Measurements from ENCODE around the gene OTUD1.

Gene OTUD1

DNA sequence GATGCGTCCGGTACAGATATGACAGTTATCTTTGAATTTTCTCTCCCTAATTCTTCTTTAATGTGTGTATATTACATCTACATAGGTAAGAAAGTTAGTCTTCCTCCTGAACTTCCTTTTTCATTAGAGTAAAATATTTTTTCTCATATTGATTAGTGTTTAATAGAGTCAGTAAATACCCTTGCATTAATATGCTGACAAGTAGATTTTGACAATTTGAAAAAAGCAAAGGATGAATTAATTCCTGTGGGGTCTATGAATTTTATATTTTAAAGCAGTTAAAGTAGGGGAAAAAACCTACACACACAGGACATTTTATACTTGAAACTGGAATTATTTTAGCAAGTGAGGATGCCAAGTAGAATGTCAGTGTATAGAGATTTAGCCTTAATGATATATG lies 9.4 kb downstream of the OTUD1 start:
- DNase-seq (ENCODE audit: low read depth): no peak
- H3K4me3 ChIP-seq (ENCODE audit: low read depth, low read length): no peak overlapping the region
- TF ChIP-seq, protein P1, sequence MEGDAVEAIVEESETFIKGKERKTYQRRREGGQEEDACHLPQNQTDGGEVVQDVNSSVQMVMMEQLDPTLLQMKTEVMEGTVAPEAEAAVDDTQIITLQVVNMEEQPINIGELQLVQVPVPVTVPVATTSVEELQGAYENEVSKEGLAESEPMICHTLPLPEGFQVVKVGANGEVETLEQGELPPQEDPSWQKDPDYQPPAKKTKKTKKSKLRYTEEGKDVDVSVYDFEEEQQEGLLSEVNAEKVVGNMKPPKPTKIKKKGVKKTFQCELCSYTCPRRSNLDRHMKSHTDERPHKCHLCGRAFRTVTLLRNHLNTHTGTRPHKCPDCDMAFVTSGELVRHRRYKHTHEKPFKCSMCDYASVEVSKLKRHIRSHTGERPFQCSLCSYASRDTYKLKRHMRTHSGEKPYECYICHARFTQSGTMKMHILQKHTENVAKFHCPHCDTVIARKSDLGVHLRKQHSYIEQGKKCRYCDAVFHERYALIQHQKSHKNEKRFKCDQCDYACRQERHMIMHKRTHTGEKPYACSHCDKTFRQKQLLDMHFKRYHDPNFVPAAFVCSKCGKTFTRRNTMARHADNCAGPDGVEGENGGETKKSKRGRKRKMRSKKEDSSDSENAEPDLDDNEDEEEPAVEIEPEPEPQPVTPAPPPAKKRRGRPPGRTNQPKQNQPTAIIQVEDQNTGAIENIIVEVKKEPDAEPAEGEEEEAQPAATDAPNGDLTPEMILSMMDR (conservative IDR thresholded peaks at IDR 0.05; ENCODE audit: low read depth, low read length): no peak

DNA sequence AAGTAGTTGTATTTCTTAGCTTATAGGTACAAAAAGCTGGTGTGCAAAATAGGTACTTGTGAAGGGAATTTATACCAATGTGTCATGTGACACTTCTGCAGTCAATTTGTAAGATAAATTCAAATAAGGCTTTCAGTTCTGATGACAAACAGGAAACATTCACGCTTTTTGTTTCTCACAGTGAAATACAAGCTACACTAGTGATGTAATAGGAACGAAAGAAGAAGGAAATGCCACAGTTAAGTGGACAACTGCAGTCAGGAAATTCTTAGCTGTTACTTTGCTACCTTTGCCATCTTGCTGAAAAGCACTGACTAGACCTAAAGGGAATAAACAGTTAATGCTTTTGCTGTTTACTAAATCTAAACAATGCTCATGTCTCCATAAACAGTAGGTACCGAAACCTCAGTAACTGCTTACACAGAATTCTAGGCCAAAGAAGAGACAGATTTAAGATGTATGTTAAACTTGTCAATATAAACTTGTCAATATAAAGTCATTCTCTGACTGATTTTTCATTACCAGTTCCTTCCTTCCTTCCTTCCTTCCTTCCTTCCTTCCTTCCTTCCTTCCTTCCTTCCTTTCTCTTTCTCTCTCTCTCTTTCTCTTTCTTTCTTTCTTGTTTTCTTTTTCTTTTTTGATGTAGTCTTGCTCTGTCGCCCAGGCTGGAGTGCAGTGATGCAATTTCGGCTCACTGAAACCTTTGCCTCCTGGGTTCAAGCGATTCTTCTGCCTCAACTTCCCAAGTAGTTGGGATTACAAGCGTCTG lies 10.1 kb downstream of the OTUD1 start:
- no peak overlapping the region for H3K4me3 ChIP-seq (ENCODE audit: low read depth, low read length)
- TF ChIP-seq, protein P1 (conservative IDR thresholded peaks at IDR 0.05; ENCODE audit: low read depth, low read length): no peak
- DNase-seq (ENCODE audit: low read depth): peak; percentile 53

DNA sequence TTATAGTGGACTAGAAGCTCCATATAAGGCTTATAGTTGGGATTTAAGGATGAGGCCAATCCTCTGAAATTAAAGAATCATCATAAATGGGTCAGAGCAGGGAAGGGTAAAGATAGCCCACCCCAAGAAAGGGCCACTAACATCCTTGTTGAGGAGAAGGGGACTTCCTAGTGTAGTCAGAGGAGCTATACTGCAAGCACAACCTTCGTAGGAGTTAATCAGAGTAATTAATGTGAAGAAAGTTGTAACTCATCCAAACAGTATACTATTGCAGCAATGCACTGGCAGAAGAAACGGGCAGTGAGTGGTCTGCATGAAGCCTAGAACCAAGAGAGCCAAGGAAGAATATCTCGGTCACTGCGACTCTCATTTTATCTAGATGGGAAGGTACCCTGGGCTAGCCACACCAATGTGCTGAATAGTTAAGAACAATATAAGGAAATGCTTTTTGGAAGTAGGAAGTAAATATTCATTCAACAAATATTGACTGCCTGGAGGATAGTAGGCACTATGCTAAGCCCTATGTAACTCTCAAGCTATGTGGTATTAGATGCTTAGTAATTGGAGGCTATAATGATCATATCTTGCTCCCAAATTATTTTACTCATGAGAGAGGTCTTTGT lies 13.3 kb downstream of the OTUD1 start:
- no peak for DNase-seq (ENCODE audit: low read depth)
- TF ChIP-seq, protein P1 (conservative IDR thresholded peaks at IDR 0.05; ENCODE audit: low read depth, low read length): no peak
- no peak overlapping the region for H3K4me3 ChIP-seq (ENCODE audit: low read depth, low read length)

DNA sequence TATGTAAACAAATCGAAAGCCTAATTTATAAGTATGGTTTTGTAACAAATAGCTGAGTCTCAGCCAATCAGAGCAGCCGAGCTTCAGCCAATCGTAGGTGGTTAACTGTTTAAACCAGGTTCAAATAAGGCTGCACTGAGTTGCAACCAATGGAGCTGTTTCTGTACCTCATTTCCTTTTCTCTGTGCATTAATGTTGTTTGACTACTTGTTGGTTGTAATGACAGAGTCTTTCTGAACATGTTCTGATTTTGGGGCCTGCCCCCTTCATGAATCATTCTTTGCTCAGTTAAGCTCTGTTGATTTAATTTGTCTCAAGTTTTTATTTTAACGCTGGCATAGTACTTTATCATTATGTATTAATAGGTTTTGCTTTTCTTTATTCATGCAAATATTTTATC lies 14.6 kb downstream of the OTUD1 start:
- TF ChIP-seq, protein P1 (conservative IDR thresholded peaks at IDR 0.05; ENCODE audit: low read depth, low read length): no peak
- H3K4me3 ChIP-seq (ENCODE audit: low read depth, low read length): no peak overlapping the region
- DNase-seq (ENCODE audit: low read depth): no peak

DNA sequence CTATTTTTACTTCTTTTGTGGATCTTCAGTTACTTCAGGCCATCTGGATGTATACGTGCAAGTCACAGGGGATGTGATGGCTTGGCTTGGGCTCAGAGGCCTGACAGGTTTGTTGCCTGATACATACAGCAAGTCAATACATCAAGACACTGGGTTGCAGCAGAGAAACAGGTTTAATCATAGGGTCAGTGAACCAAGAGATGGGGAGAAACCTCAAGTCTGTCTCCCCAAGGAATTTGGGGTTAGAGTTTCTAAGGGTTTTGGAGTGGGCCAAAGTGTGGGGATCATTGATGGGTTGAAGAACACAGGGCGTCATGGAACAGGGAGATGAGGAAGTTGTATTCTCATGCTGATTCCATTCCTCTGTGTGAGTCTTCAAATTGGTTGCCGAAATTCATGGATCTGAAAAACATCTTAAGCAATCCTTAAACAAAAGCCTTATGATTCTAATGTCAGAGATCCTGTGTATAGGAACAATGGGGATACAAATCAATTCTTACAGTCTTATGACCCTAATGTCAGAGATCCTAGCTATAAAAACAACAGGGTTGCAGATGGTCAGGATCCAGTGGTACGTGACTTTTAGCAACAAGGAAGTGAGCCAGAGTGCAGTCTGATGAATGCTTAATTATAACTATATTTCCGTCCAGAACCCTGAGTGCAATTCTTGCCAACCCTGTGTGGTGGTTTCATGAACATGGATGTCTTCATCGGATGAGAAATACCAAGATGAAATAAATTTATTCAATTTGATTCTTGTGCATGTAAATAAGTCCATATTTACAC lies 18.9 kb downstream of the OTUD1 start:
- TF ChIP-seq, protein P1 (conservative IDR thresholded peaks at IDR 0.05; ENCODE audit: low read depth, low read length): no peak
- H3K4me3 ChIP-seq (ENCODE audit: low read depth, low read length): no peak overlapping the region
- no peak for DNase-seq (ENCODE audit: low read depth)

DNA sequence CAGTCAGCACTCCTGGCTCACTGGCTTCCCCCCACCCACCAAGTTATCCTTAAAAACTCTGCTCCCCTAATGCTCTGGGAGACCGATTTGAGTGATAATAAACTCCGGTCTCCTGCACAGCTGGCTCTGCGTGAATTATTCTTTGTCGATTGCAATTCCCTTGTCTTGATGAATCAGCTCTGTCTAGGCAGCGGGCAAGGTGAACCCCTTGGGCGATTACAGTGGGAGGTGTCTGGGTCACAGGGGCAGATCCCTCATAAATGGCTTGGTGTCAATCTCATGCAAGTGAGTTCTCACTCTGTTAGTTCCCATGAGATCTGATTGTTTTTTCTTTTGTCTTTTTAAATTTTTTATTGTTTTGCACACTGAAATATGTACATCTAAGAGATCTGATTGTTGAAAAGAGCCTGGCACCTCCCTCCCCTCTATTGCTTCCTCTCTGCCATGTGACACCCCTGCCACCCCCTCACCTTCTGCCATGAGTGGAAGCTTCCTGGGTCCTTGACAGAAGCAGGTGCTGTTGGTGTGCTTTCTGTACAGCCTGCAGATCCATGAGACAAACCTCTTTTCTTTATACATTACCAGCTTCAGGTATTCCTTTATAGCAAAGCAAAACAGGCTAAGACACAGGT lies 20.5 kb downstream of the OTUD1 start:
- H3K4me3 ChIP-seq (ENCODE audit: low read depth, low read length): no peak overlapping the region

More for the DNA sequence above, 20.5 kb downstream of the OTUD1 start:
- no peak for DNase-seq (ENCODE audit: low read depth)
- TF ChIP-seq, protein P1 (conservative IDR thresholded peaks at IDR 0.05; ENCODE audit: low read depth, low read length): no peak

All from choroid plexus epithelial cell (primary cell).